Astrocyte of the cerebellum (primary cell): ENCODE results near the gene PTPRT.

ENCODE experiments used
- DNase-seq: peaks from one replicate; pipeline ENCODE4 v3.0.0-alpha.2; 2011; ENCODE audit warnings: low read depth
- H3K4me3 ChIP-seq: 2 replicates; pipeline ENCODE4 v1.5.1; 2011; ENCODE audit warnings: mild to moderate bottlenecking, low read depth, low read length, moderate library complexity
- CTCF ChIP-seq: IDR thresholded peaks from 2 replicates; pipeline ENCODE4 v1.5.1; 2012; ENCODE audit warnings: low read length, low read depth, moderate library complexity, mild to moderate bottlenecking; ENCODE audit errors: missing control alignments
- in situ Hi-C: cut with HindIII; loops from 2 replicates; pipeline ENCODE4 v1.10.0; 2017; ENCODE audit warnings: low sequenced_read_pairs

PTPRT gene

DNA sequence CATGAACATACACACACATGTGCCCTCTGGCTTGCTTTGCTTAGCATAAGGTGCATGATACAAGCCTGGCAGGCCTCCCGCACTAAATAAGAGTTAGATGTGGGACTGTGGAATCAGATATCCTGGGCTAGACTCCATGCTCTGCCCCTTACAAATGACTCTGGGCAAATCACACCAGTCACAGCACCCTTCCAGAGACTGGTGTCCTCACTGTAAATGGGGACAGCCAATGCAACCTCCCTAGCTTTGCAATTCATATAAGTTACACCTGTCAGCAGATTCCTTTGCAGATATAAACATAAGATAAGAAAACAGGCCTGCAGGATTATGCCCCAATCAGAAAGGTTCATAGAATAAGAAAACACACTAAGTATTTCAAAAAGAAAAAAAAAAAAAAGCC lies 174.1 kb downstream of the PTPRT start:
- H3K4me3 ChIP-seq = no peak overlapping the region
- no peak for TF ChIP-seq CTCF
- DNase-seq = no peak
- in situ Hi-C loops = no loop called here

- no peak for DNase-seq
- no peak for TF ChIP-seq CTCF
- H3K4me3 ChIP-seq = no peak overlapping the region
- in situ Hi-C loops = no loop called here
Measured at GRCh38 chr20:43014206-43014605, 175.5 kb downstream of the PTPRT start.

DNA sequence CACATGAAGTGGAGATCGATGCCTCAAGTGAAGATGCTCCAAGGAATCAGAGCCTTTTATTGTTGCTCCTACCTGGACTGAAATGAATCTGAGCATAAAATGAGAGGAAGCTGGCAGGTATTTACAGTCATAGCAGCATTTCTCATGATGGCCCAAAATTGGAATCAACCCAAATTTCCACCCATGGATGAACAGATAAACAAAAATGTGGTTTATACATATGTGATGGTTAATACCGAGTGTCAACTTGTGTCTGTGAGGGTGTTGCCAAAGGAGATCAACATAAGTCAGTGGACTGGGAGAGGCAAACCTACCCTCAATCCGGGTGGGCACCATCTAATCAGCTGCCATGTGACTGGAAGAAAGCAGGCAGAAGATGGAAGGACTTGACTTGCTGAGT lies 178.2 kb downstream of the PTPRT start:
- TF ChIP-seq CTCF = no peak
- in situ Hi-C loops = no loop called here
- H3K4me3 ChIP-seq = no peak overlapping the region
- no peak for DNase-seq

DNA sequence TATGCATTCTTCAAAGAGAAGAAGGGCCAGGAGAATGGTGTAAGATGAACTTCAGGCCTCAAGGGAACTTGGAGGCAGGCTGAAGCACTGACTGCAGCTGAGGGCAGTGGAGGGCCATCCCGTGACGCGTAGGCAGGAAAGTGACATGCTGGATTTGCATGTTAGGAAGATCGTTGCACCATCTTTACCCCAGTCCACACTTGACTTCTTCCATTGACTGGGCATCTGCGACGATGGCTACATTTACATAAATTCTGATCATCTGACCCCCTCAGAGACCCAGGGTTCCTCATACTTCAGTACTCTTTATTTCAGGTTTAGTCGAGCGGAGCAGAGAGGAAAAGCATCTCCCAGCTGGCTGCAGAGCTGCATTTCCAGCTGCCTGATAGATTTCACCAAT lies 180.2 kb downstream of the PTPRT start:
- in situ Hi-C loops = no loop called here
- no peak for DNase-seq
- TF ChIP-seq CTCF = no peak
- no peak overlapping the region for H3K4me3 ChIP-seq

GRCh38 chr20:43007525-43007924 lies 182.2 kb downstream of the PTPRT start:
- DNase-seq = no peak
- no peak overlapping the region for H3K4me3 ChIP-seq
- in situ Hi-C loops = no loop called here
- TF ChIP-seq CTCF = no peak

GRCh38 chr20:43006651-43007375 lies 182.9 kb downstream of the PTPRT start:
- no peak for TF ChIP-seq CTCF
- no peak for DNase-seq
- in situ Hi-C loops = no loop called here
- H3K4me3 ChIP-seq = no peak overlapping the region
